Mesothelial cell of epicardium (in vitro differentiated cells): ENCODE data around the gene UBE2D3. TPM values are rescaled to one million over a fixed set of nuclear protein-coding genes. Genes with fewer than 3 reads are reported as not detected.

ENCODE experiments used
- DNase-seq, 2 experiments: peaks; one replicate each; pipeline ENCODE4 v3.0.0; 2021; ENCODE audit warnings: low spot score in 2 of 2; ENCODE audit not compliant: unreplicated experiment in 2 of 2
- H3K27ac Mint-ChIP-seq: 2 replicates; pipeline ENCODE4 v1.8.0; 2021; ENCODE audit warnings: mixed read lengths
- H3K27me3 Mint-ChIP-seq: 2 replicates; pipeline ENCODE4 v1.8.0; 2021; ENCODE audit warnings: low read depth, mixed read lengths
- H3K36me3 Mint-ChIP-seq: 2 replicates; pipeline ENCODE4 v1.8.0; 2021; ENCODE audit warnings: mixed read lengths
- H3K4me1 Mint-ChIP-seq: 2 replicates; pipeline ENCODE4 v1.8.0; 2021; ENCODE audit warnings: mixed read lengths
- H3K4me3 Mint-ChIP-seq: 2 replicates; pipeline ENCODE4 v1.8.0; 2021; ENCODE audit warnings: mild to moderate bottlenecking, moderate library complexity, mixed read lengths
- H3K9me3 Mint-ChIP-seq: 2 replicates; pipeline ENCODE4 v1.8.0; 2021; ENCODE audit warnings: mixed read lengths
- total RNA-seq: library from RNA; stranded (reverse); gene quantifications from 3 replicates; pipeline ENCODE4 v1.2.1, GENCODE V29; 2021
- TF ChIP-seq, protein P1 (sequence below): fragments of 200-600 bp; sonication (generic); IDR thresholded peaks from one replicate; pipeline ENCODE4 v1.5.0; 2021; ENCODE audit warnings: antibody characterized with exemption; ENCODE audit not compliant: unreplicated experiment

UBE2D3 gene
- total RNA-seq, 1 donor from 2014 or later = 307 TPM

DNA sequence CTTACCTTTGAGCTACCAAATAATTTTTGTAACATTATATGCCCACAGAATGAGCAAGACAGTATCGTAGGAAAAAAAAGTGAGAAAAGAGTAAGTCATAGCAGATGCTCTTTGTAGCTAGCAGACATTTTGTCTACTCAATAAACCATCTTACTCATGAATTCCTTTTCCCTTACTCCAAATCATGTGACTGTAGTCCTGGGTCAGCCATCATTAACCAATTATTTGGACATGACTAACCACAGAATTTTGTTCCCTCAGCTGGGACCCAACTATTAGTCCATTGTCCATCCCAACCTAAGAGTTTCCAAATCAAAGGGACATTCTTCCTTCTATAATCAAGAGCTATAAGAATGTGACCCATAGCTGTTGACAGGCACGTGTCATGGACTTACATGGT, 11.4 kb downstream of the UBE2D3 start:
- H3K36me3 Mint-ChIP-seq = peaks cover 6% of the 10 kb centered on the region
- H3K27ac Mint-ChIP-seq = peak overlapping the region; percentile 87
- H3K4me3 Mint-ChIP-seq = no peak overlapping the region
- peaks cover 56% of the 10 kb centered on the region for H3K4me1 Mint-ChIP-seq
- TF ChIP-seq, protein P1, sequence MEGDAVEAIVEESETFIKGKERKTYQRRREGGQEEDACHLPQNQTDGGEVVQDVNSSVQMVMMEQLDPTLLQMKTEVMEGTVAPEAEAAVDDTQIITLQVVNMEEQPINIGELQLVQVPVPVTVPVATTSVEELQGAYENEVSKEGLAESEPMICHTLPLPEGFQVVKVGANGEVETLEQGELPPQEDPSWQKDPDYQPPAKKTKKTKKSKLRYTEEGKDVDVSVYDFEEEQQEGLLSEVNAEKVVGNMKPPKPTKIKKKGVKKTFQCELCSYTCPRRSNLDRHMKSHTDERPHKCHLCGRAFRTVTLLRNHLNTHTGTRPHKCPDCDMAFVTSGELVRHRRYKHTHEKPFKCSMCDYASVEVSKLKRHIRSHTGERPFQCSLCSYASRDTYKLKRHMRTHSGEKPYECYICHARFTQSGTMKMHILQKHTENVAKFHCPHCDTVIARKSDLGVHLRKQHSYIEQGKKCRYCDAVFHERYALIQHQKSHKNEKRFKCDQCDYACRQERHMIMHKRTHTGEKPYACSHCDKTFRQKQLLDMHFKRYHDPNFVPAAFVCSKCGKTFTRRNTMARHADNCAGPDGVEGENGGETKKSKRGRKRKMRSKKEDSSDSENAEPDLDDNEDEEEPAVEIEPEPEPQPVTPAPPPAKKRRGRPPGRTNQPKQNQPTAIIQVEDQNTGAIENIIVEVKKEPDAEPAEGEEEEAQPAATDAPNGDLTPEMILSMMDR = no peak
- DNase-seq = no peak
- no peaks in the 10 kb centered on the region for H3K9me3 Mint-ChIP-seq
- H3K27me3 Mint-ChIP-seq = no peaks in the 10 kb centered on the region

DNA sequence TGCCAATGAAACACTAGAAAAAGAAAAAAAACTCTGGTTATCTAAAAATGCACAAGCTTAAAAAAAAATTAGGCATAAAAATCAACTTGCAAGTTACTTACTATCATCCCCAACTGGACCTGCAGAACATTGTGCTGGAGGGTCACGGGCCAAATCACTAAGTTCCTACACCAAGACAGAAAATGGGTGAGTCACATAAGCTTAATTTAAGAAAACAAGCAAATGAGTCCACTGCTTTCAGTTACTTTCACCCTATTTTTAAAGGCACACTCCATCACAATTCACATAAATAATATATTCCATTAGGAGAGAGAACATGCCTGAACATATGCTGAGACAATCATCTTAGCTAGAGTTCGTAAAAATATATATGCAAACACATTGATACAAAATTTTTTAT, 17.7 kb downstream of the UBE2D3 start:
- no peaks in the 10 kb centered on the region for H3K27me3 Mint-ChIP-seq
- no peak overlapping the region for H3K4me3 Mint-ChIP-seq
- TF ChIP-seq, protein P1 = no peak
- no peak overlapping the region for H3K27ac Mint-ChIP-seq
- peaks cover 24% of the 10 kb centered on the region for H3K4me1 Mint-ChIP-seq
- no peak for DNase-seq
- no peaks in the 10 kb centered on the region for H3K9me3 Mint-ChIP-seq
- peaks cover 25% of the 10 kb centered on the region for H3K36me3 Mint-ChIP-seq

DNA sequence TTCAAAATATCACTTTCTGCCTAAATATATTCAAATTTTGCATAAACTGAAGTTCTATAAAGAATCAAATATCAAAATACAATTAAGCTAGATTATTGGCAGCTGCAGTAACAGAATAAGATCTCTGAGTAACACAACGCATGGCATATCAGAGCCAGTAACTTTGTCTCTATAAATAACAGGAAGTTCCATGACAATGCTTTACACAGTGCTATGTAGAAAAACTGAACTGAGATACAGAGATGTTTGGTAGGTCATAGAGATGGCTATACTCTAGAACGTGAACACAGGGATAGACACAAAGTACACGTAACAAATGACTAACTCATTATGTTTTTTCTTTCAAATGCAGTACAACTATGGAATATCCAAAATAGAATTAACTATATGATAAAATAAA, 18.2 kb downstream of the UBE2D3 start:
- Mint-ChIP-seq H3K9me3 (no peaks in the 10 kb centered on the region), H3K4me1 (peaks cover 24% of the 10 kb centered on the region)

DNA sequence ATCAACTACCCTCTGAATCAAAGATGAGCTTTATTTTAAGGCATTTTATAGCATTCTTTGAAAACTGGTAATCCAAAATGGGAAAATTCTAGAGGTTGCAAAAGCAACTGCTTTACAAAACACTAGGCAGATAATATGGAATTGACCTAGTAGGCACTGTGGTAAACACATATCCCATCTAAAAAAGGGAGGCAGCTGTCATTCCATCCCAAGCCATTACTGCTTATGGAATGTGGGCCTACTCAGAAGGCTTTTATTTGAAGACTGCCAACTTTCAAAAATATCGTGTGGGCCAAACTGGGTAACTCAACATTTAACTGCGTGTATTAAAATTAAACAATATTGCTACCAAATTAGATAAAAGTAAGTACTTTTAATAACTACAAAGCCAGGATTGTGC, 19.3 kb downstream of the UBE2D3 start:
- TF ChIP-seq, protein P1 = no peak
- H3K36me3 Mint-ChIP-seq = peaks cover 27% of the 10 kb centered on the region
- H3K4me1 Mint-ChIP-seq = peaks cover 26% of the 10 kb centered on the region
- no peak overlapping the region for H3K4me3 Mint-ChIP-seq
- no peaks in the 10 kb centered on the region for H3K27me3 Mint-ChIP-seq
- H3K27ac Mint-ChIP-seq = no peak overlapping the region
- no peak for DNase-seq
- H3K9me3 Mint-ChIP-seq = no peaks in the 10 kb centered on the region

More for the DNA sequence above, 18.2 kb downstream of the UBE2D3 start:
- no peak overlapping the region for H3K4me3 Mint-ChIP-seq
- TF ChIP-seq, protein P1 = peak; percentile 26
- peak overlapping the region; percentile 23 for H3K27ac Mint-ChIP-seq
- peaks cover 22% of the 10 kb centered on the region for H3K36me3 Mint-ChIP-seq
- no peaks in the 10 kb centered on the region for H3K27me3 Mint-ChIP-seq
- no peak for DNase-seq

DNA sequence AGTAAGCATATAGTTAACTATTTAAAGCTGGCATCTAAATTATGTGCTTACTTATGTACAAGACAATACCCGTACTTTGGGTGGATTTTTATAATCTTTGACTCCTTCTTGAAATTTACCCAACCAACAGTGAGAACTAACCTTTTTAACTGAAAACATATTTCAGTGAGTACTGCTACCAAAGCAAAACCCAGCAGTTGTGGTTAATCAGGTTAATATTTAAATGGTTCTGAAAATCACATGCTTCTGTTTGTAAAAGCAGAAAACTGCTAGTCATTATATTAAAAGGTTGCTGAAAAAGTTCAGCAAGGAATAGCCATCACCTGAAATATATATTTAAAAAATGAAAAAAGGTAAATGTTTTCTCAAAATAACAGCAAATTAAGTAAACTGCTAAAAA, 20.0 kb downstream of the UBE2D3 start:
- no peaks in the 10 kb centered on the region for H3K27me3 Mint-ChIP-seq
- H3K27ac Mint-ChIP-seq = no peak overlapping the region
- H3K4me1 Mint-ChIP-seq = peaks cover 24% of the 10 kb centered on the region
- no peak for DNase-seq
- H3K4me3 Mint-ChIP-seq = no peak overlapping the region
- H3K9me3 Mint-ChIP-seq = no peaks in the 10 kb centered on the region
- H3K36me3 Mint-ChIP-seq = peaks cover 27% of the 10 kb centered on the region
- TF ChIP-seq, protein P1 = no peak

DNA sequence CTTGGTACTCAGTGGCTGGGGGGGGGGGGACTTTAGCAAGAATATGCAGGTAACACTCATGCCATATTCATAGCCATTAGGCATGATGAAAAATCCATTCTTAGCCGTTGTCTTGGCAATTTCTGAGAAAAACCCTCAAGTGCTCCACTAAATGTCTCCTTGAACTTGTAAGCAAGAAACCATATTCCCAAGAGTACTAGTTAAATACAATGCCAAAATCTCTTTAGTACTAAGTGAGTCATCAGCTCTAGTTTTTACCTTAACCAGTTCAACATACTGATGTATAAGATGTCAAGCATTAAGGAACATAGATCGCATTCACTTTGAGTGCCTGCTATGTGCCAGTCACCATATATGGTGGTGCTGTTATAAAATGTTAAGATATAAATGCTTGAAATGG, 27.5 kb downstream of the UBE2D3 start:
- H3K4me3 Mint-ChIP-seq = no peak overlapping the region
- peaks cover 30% of the 10 kb centered on the region for H3K36me3 Mint-ChIP-seq
- H3K9me3 Mint-ChIP-seq = no peaks in the 10 kb centered on the region

More for the DNA sequence above, 27.5 kb downstream of the UBE2D3 start:
- no peak for DNase-seq
- Mint-ChIP-seq H3K27me3 (no peaks in the 10 kb centered on the region), H3K4me1 (peaks cover 2% of the 10 kb centered on the region), H3K27ac (no peak overlapping the region)
- TF ChIP-seq, protein P1 = no peak
